ENCODE data around the gene PTPRN2. TPM values are rescaled to one million over a fixed set of nuclear protein-coding genes. Genes with fewer than 3 reads are reported as not detected.

The PTPRN2 gene
- total RNA-seq, 8 experiments from 2014 or later, result 0.10 to 19.7 (median 10.8) TPM; not detected in 1

GRCh38 chr7:157832006-157832405, 755.6 kb downstream of the PTPRN2 start:
- H3K27ac ChIP-seq, result no peak overlapping the region
- 20 to 92% (median 54%) methylated on average over 1 to 11 of the region's 16 CpGs; no CpG with 5 or more reads in 5 of the 10 experiments for WGBS, 10 experiments

DNA sequence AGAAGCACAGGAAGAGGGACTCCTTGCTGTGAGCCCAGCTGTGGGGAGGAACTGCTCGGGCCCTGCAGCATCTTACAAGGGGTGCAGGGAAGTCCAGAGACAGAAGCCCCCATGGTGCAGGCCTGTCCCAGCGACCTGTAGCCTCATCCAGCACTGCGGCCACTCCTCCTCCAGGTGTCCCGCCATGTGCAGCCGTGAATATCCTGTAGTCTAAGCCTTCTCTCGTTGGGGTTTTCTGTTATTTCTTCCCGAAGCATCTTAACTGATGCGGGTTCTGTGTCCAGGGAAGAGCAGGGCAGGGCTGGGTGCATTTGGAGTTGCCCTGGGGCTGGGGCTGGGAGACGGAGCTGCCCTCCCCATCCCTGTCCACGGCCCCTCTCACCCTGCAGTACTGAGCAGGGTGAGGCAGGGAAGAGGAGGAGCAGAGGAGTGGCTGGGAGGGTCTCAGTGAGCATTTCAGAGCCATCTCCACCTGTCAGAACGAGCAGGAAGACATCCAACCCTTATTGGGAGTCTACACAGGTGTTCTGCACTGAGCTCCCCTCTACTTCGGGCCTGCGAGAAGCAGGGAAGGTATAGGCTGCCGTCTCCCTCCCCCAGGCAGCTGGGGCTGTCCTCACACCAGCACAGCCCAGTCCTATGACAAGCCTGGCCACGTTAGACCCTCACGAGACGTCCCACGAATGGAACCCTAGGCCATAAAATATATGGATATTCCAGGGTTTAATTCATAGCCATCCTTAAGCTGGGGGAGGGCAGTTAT, 756.3 kb downstream of the PTPRN2 start:
- Histone ChIP-seq H3K27ac (no peak overlapping the region), H3K4me3 (no peak overlapping the region), H3K4me1 (replicated peaks in 1 of 2) (peaks cover 0 to 13% of the 10 kb centered on the region in 2 donors)
- ATAC-seq (replicated peaks in 6 of 8), result no peak
- in situ Hi-C loops (cut with MboI; ENCODE audit: low pct_unique_long_range_greater_than_20kb in 2 of 9, low sequenced_read_pairs in 9 of 9, unreplicated experiment in 9 of 9), result no loop called here
- 20 to 81% (median 37%) methylated on average over 1 to 10 of the region's 18 CpGs; no CpG with 5 or more reads in 3 of the 10 experiments for WGBS, 10 experiments

More at GRCh38 chr7:157832006-157832405, 755.6 kb downstream of the PTPRN2 start:
- peaks cover 0 to 13% of the 10 kb centered on the region in 2 donors for H3K4me1 ChIP-seq (replicated peaks in 1 of 2)
- no peak for ATAC-seq (replicated peaks in 6 of 8)
- in situ Hi-C loops (cut with MboI; ENCODE audit: low pct_unique_long_range_greater_than_20kb in 2 of 9, low sequenced_read_pairs in 9 of 9, unreplicated experiment in 9 of 9), result no loop called here
- no peak overlapping the region for H3K4me3 ChIP-seq

GRCh38 chr7:157830331-157830730, 757.3 kb downstream of the PTPRN2 start:
- in situ Hi-C loops (cut with MboI; ENCODE audit: low pct_unique_long_range_greater_than_20kb in 2 of 9, low sequenced_read_pairs in 9 of 9, unreplicated experiment in 9 of 9), result no loop called here
- WGBS, 10 experiments, result 9 to 100% (median 87%) methylated on average over 1 to 6 of the region's 13 CpGs; no CpG with 5 or more reads in 4 of the 10 experiments
- Histone ChIP-seq H3K4me3 (no peak overlapping the region), H3K27ac (no peak overlapping the region), H3K4me1 (replicated peaks in 1 of 2) (peaks cover 0 to 9% of the 10 kb centered on the region in 2 donors)
- ATAC-seq (replicated peaks in 6 of 8), result peak in 1 of 8 experiments; percentile 27

DNA sequence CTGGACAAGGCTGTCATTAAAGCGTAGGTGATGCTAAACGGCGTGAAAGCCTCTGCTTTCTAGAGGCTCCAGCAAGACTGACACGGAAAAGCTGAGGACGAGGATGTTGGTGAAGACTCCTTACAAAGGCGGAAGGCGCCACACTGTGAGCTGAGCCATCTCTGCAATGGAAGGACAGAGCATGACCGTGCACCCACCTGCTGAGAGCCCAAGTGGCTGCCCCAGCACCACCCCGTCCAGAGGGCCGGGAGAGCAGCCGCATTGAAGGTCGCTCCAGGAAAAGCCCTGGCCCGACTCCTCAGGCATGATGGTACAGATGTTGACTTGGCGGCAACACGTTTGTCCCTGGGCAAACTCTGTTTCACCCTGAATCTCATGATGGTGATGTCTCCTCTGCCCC, 758.1 kb downstream of the PTPRN2 start:
- ATAC-seq (replicated peaks in 6 of 8), result no peak
- H3K4me3 ChIP-seq, result no peak overlapping the region
- no peak overlapping the region for H3K27ac ChIP-seq
- H3K4me1 ChIP-seq (replicated peaks in 1 of 2), result peaks cover 0 to under 1% of the 10 kb centered on the region in 2 donors
- in situ Hi-C loops (cut with MboI; ENCODE audit: low pct_unique_long_range_greater_than_20kb in 2 of 9, low sequenced_read_pairs in 9 of 9, unreplicated experiment in 9 of 9), result no loop called here
- 20 to 100% (median 57%) methylated on average over 1 to 10 of the region's 15 CpGs; no CpG with 5 or more reads in 2 of the 10 experiments for WGBS, 10 experiments

DNA sequence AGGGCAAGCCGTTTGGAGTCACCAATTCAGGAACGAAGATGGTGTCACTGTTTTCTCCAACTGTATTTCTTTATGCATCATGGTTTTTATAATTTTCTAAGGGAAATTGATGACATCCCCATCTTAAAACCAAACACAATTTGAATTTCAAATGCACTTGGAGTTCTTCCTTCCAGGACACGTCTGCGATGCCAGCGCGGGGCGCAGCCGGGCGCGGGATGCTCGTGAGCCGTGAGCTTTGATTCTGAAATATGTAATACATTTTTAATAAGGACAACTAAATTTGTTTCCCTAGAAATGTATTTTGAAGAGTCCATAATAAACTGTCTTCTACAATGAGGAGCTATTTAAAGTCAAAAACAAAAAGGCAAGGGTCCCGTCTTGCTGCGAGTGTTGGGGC, 758.7 kb downstream of the PTPRN2 start:
- H3K4me3 ChIP-seq, result no peak overlapping the region
- no peak overlapping the region for H3K27ac ChIP-seq
- no peaks in the 10 kb centered on the region for H3K4me1 ChIP-seq (replicated peaks in 1 of 2)
- in situ Hi-C loops (cut with MboI; ENCODE audit: low pct_unique_long_range_greater_than_20kb in 2 of 9, low sequenced_read_pairs in 9 of 9, unreplicated experiment in 9 of 9), result no loop called here
- WGBS, 10 experiments, result 63 to 98% (median 86%) methylated on average over 1 to 14 of the region's 14 CpGs; no CpG with 5 or more reads in 2 of the 10 experiments
- no peak for ATAC-seq (replicated peaks in 6 of 8)

DNA sequence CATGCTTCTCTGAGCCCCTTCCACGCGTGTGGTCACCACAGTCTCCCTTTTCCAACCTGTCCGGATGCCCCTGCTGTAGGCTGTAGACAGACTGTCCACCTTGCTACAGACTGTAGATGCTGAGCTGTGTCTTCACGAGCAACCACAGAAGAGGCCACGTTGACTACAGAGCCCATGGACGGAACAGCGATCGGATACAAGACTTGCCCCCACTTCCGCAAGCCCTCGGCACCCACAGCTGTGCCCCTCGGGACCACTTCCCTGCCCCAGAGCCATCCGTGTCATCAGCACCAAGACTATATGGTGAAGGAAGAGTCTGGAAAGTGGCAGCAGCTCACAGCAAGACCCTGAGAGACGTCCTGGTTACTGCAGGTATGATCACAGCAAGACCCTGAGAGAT, 759.4 kb downstream of the PTPRN2 start:
- WGBS, 10 experiments, result 43 to 80% (median 64%) methylated on average over 1 to 3 of the region's 13 CpGs; no CpG with 5 or more reads in 5 of the 10 experiments
- no peak for ATAC-seq (replicated peaks in 6 of 8)
- H3K4me1 ChIP-seq (replicated peaks in 1 of 2), result no peaks in the 10 kb centered on the region
- no peak overlapping the region for H3K27ac ChIP-seq
- in situ Hi-C loops (cut with MboI; ENCODE audit: low pct_unique_long_range_greater_than_20kb in 2 of 9, low sequenced_read_pairs in 9 of 9, unreplicated experiment in 9 of 9), result no loop called here
- no peak overlapping the region for H3K4me3 ChIP-seq

- H3K4me3 ChIP-seq, result no peak overlapping the region
Observed at GRCh38 chr7:157827863-157828160, 759.8 kb downstream of the PTPRN2 start.

GRCh38 chr7:157827045-157827862, 760.4 kb downstream of the PTPRN2 start:
- no peak for ATAC-seq (replicated peaks in 6 of 8)
- Histone ChIP-seq H3K27ac (no peak overlapping the region), H3K4me1 (replicated peaks in 1 of 2) (no peaks in the 10 kb centered on the region), H3K4me3 (no peak overlapping the region)
- 40 to 92% (median 67%) methylated on average over 1 to 9 of the region's 23 CpGs; no CpG with 5 or more reads in 3 of the 10 experiments for WGBS, 10 experiments
- in situ Hi-C loops (cut with MboI; ENCODE audit: low pct_unique_long_range_greater_than_20kb in 2 of 9, low sequenced_read_pairs in 9 of 9, unreplicated experiment in 9 of 9), result no loop called here

More at GRCh38 chr7:157827863-157828160, 759.8 kb downstream of the PTPRN2 start:
- ATAC-seq (replicated peaks in 6 of 8), result no peak
- in situ Hi-C loops (cut with MboI; ENCODE audit: low pct_unique_long_range_greater_than_20kb in 2 of 9, low sequenced_read_pairs in 9 of 9, unreplicated experiment in 9 of 9), result no loop called here
- no peaks in the 10 kb centered on the region for H3K4me1 ChIP-seq (replicated peaks in 1 of 2)
- H3K27ac ChIP-seq, result no peak overlapping the region
- 17 to 87% (median 60%) methylated on average over 1 to 7 of the region's 10 CpGs; no CpG with 5 or more reads in 3 of the 10 experiments for WGBS, 10 experiments

- H3K4me1 ChIP-seq (replicated peaks in 1 of 2), result no peaks in the 10 kb centered on the region
- WGBS, 10 experiments, result 80% methylated on average over 1 of the region's 17 CpGs; no CpG with 5 or more reads in 9 of the 10 experiments
- H3K4me3 ChIP-seq, result no peak overlapping the region
- ATAC-seq (replicated peaks in 6 of 8), result no peak
- in situ Hi-C loops (cut with MboI; ENCODE audit: low pct_unique_long_range_greater_than_20kb in 2 of 9, low sequenced_read_pairs in 9 of 9, unreplicated experiment in 9 of 9), result no loop called here
- no peak overlapping the region for H3K27ac ChIP-seq
Observed at GRCh38 chr7:157826566-157826965, 761.1 kb downstream of the PTPRN2 start.

DNA sequence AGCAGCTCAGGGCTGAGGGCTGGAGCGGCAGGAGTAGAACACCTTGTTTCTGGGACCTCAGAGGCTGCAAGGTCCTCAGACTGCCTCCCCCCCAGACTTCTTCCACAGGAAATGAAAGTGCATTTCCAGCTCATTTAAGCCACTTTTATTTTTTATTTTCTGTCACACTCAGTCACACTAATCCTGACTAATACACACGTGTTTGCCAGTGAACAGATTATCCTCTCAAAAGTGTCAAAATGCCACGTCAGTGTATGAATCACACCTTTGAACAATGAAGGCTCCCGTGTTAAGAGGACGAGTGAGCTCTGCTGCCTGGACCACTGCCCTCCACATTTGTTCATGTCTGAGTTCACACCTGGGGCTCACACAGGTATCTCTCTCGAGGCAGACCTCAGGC, 762.3 kb downstream of the PTPRN2 start:
- no peak overlapping the region for H3K27ac ChIP-seq
- H3K4me3 ChIP-seq, result no peak overlapping the region
- in situ Hi-C loops (cut with MboI; ENCODE audit: low pct_unique_long_range_greater_than_20kb in 2 of 9, low sequenced_read_pairs in 9 of 9, unreplicated experiment in 9 of 9), result no loop called here
- no peaks in the 10 kb centered on the region for H3K4me1 ChIP-seq (replicated peaks in 1 of 2)
- no peak for ATAC-seq (replicated peaks in 6 of 8)
- WGBS, 10 experiments, result 15 to 76% (median 25%) methylated on average over 1 to 5 of the region's 6 CpGs; no CpG with 5 or more reads in 5 of the 10 experiments

DNA sequence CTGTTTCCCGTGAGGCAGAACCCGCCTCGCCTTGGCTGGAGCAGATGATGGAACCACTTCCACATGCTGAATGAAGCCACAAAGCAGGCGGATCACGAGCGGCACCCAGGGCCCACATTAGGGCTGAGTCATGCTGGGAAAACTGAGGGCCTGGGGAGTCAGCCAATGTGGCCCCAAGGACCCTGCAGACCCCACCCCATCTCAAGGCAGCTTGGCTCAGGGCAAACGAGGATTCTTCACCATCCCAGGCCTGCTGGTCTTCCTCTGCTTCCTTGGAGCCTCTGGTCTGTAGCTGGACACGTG, 762.9 kb downstream of the PTPRN2 start:
- 17 to 92% (median 29%) methylated on average over 1 to 7 of the region's 8 CpGs; no CpG with 5 or more reads in 6 of the 10 experiments for WGBS, 10 experiments
- ATAC-seq (replicated peaks in 6 of 8), result no peak
- H3K4me1 ChIP-seq (replicated peaks in 1 of 2), result no peaks in the 10 kb centered on the region
- in situ Hi-C loops (cut with MboI; ENCODE audit: low pct_unique_long_range_greater_than_20kb in 2 of 9, low sequenced_read_pairs in 9 of 9, unreplicated experiment in 9 of 9), result no loop called here
- H3K4me3 ChIP-seq, result no peak overlapping the region
- no peak overlapping the region for H3K27ac ChIP-seq

DNA sequence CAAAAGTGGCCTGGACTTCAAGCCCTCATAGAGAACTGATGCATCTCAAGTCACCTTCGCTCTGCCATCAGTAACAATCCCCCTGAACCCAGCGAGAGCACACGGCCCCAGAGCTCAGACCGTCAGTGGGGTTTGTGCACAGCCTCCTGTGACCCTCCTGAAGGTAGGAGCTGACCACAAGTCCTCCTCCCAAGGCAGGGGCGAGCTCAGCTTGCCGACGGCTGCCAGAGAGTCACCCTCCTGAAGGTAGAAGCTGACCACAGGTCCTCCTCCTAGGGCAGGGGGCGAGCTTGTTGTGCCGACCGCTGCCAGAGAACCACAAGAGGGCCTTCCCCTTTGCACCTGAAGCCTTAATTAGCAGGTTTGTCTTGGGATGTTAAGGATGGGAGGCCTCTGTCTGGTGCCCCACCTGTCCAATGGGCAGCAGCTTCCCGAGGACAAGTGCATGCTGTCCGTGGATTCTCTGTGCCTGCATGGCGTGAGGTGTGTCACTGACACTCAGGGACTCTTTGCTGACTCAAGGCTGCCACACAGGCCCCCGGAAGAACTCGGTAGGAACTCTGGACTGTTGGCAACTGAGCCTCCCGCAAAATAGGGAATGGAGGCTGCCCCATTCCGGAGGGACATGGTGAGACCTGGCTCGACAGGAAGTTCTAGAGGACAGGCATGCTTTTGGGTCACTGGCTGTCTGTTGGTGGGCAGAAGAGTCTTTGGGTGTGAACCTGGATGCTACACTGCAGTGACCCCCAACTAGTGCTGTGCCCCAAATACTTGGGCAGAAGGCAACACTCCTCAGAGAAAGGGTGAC, 763.4 kb downstream of the PTPRN2 start:
- Histone ChIP-seq H3K4me1 (replicated peaks in 1 of 2) (peaks cover 0 to 5% of the 10 kb centered on the region in 2 donors), H3K27ac (no peak overlapping the region), H3K4me3 (no peak overlapping the region)
- in situ Hi-C loops (cut with MboI; ENCODE audit: low pct_unique_long_range_greater_than_20kb in 2 of 9, low sequenced_read_pairs in 9 of 9, unreplicated experiment in 9 of 9), result no loop called here
- no peak for ATAC-seq (replicated peaks in 6 of 8)
- WGBS, 10 experiments, result 0 to 91% (median 38%) methylated on average over 1 to 12 of the region's 18 CpGs; no CpG with 5 or more reads in 3 of the 10 experiments

- H3K4me3 ChIP-seq, result no peak overlapping the region
- peaks cover 0 to 18% of the 10 kb centered on the region in 2 donors for H3K4me1 ChIP-seq (replicated peaks in 1 of 2)
- 0 to 100% (median 41%) methylated on average over 1 of the region's 1 CpG; no CpG with 5 or more reads in 1 of the 10 experiments for WGBS, 10 experiments
- in situ Hi-C loops (cut with MboI; ENCODE audit: low pct_unique_long_range_greater_than_20kb in 2 of 9, low sequenced_read_pairs in 9 of 9, unreplicated experiment in 9 of 9), result no loop called here
- H3K27ac ChIP-seq, result no peak overlapping the region
- no peak for ATAC-seq (replicated peaks in 6 of 8)
Observed at GRCh38 chr7:157822688-157823031, 765.0 kb downstream of the PTPRN2 start.
